ENCODE measurements around the gene TMEM185A. TPM values are rescaled to one million over a fixed set of nuclear protein-coding genes. Genes with fewer than 3 reads are reported as not detected.
A peak's percentile ranks its signal among the peaks of the same experiment; 100 is the strongest.
"Not testable (repeated sequence)": the region's sequence is repeated elsewhere in the genome, so short reads cannot be mapped to it uniquely, and the experiment has no call there.

Gene TMEM185A
- total RNA-seq, 1 donor from 2014 or later, result 32.5 TPM

DNA sequence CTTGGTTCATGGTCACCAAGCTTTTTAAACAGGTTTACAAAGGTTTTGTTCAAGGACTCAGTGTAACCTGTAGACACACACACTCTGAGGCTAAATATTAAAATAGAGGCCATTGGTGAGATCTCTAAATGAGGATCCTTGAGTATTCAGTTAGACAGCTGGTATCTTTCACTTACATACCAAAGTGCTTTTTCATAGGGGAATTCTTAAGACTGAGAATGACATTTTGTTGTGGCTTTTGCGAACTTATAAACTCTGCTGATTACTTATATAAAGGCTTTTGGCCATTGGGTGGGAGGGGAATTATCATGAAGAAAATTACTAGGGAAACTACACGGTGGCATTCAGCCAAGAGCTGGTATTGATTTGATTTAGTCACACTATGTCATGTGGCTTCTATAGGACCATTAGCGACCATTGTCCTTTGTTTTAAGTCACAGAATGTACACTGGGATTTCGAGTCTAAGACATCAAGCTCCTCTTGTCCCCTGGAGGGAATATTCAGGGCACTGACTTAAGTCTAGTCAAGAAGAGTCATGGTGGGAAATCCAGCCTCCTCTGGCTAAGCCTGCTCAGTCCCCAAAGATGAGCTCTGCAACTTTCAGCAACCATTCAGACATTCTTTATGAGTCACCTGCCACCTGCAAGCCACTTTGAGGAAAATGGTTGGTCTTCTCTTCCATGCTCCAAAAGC, 80.2 kb downstream of the TMEM185A start:
- H3K4me1 Mint-ChIP-seq (ENCODE audit: low read depth, unreplicated experiment); H3K4me3 Mint-ChIP-seq (ENCODE audit: unreplicated experiment); H3K9me3 Mint-ChIP-seq (ENCODE audit: unreplicated experiment); DNase-seq (ENCODE audit: low read depth); H3K79me2 ChIP-seq (ENCODE audit: insufficient read depth, low read length); H3K9ac ChIP-seq (ENCODE audit: low read length); H3K36me3 Mint-ChIP-seq (ENCODE audit: low read depth, unreplicated experiment); H3K36me3 ChIP-seq (ENCODE audit: insufficient read depth, low read length); H3K27ac Mint-ChIP-seq (ENCODE audit: unreplicated experiment); H2AFZ ChIP-seq (ENCODE audit: low read depth, low read length); H3K27ac ChIP-seq (ENCODE audit: low read depth, low read length); H3K4me1 ChIP-seq (ENCODE audit: insufficient read depth, low read length); H3K9me3 ChIP-seq (ENCODE audit: insufficient read depth, low read depth, low read length); H3K27me3 ChIP-seq (ENCODE audit: insufficient read depth, low read length); H3K4me2 ChIP-seq (ENCODE audit: low read length); H3K4me3 ChIP-seq (ENCODE audit: insufficient read depth, low read depth, low read length); H3K27me3 Mint-ChIP-seq (ENCODE audit: low read depth, unreplicated experiment); H4K20me1 ChIP-seq (ENCODE audit: insufficient read depth, low read length): not testable (repeated sequence)
- FAIRE-seq, result peak; percentile 99

DNA sequence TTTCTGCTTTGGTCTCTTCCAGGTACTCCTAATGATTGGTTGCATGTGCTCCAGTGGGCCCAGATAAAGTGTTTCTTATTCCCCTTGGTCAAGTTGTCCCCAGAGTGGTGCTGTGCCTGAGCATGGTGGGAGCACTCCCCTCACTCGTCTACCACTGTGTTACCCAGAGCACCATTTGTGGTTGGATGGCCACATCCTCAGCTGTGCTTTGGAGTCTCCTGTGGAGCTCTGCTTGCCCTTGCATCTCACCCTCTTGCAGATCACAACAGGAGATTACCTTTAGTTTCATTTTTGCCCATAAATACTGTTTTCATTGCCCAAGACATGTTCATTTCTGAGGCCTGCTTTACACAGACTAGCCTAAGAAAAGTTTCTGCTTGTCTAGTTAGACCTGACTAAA, 81.1 kb downstream of the TMEM185A start:
- not testable (repeated sequence) for H3K4me2 ChIP-seq (ENCODE audit: low read length); H3K9me3 Mint-ChIP-seq (ENCODE audit: unreplicated experiment); DNase-seq (ENCODE audit: low read depth); H3K9me3 ChIP-seq (ENCODE audit: insufficient read depth, low read depth, low read length); H3K27me3 Mint-ChIP-seq (ENCODE audit: low read depth, unreplicated experiment); H3K9ac ChIP-seq (ENCODE audit: low read length); H3K27me3 ChIP-seq (ENCODE audit: insufficient read depth, low read length); H4K20me1 ChIP-seq (ENCODE audit: insufficient read depth, low read length); H3K27ac ChIP-seq (ENCODE audit: low read depth, low read length); H3K4me1 ChIP-seq (ENCODE audit: insufficient read depth, low read length); H3K79me2 ChIP-seq (ENCODE audit: insufficient read depth, low read length); H3K36me3 Mint-ChIP-seq (ENCODE audit: low read depth, unreplicated experiment); H3K36me3 ChIP-seq (ENCODE audit: insufficient read depth, low read length); H3K4me1 Mint-ChIP-seq (ENCODE audit: low read depth, unreplicated experiment); FAIRE-seq; H3K4me3 ChIP-seq (ENCODE audit: insufficient read depth, low read depth, low read length); H3K27ac Mint-ChIP-seq (ENCODE audit: unreplicated experiment); H2AFZ ChIP-seq (ENCODE audit: low read depth, low read length); H3K4me3 Mint-ChIP-seq (ENCODE audit: unreplicated experiment)

DNA sequence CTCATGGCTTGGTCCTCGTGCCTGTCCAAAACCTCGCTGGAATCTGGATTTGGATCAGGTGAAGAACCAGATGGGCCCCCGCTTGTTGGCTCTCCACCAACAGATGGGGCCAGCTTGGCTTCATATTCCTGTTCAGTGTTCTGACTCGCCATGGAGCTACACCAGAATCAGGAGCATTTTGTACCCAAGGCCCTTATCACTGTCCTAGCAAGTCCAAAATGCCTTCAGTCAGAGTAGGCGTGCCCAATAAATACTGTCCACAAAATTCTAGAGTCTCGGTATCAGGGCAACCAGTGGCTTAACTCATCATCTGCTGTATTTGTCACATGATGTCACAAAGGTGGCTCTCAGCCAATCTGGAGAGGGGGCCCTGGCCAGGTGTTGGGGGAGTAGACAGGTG, 81.9 kb downstream of the TMEM185A start, which contains the start of gene HSFX3:
HSFX3 (minus strand) TSS at position 224 of the 400 bp plus-strand sequence; CDS start at position 152, 72 bp downstream.
- DNase-seq (ENCODE audit: low read depth); H3K79me2 ChIP-seq (ENCODE audit: insufficient read depth, low read length); H3K27ac ChIP-seq (ENCODE audit: low read depth, low read length); H3K4me1 Mint-ChIP-seq (ENCODE audit: low read depth, unreplicated experiment); H4K20me1 ChIP-seq (ENCODE audit: insufficient read depth, low read length); H2AFZ ChIP-seq (ENCODE audit: low read depth, low read length); H3K27me3 ChIP-seq (ENCODE audit: insufficient read depth, low read length); H3K27me3 Mint-ChIP-seq (ENCODE audit: low read depth, unreplicated experiment); H3K9ac ChIP-seq (ENCODE audit: low read length); H3K27ac Mint-ChIP-seq (ENCODE audit: unreplicated experiment); H3K4me3 ChIP-seq (ENCODE audit: insufficient read depth, low read depth, low read length); H3K4me3 Mint-ChIP-seq (ENCODE audit: unreplicated experiment); FAIRE-seq; H3K36me3 Mint-ChIP-seq (ENCODE audit: low read depth, unreplicated experiment); H3K4me1 ChIP-seq (ENCODE audit: insufficient read depth, low read length); H3K9me3 Mint-ChIP-seq (ENCODE audit: unreplicated experiment); H3K4me2 ChIP-seq (ENCODE audit: low read length); H3K36me3 ChIP-seq (ENCODE audit: insufficient read depth, low read length); H3K9me3 ChIP-seq (ENCODE audit: insufficient read depth, low read depth, low read length): not testable (repeated sequence)

DNA sequence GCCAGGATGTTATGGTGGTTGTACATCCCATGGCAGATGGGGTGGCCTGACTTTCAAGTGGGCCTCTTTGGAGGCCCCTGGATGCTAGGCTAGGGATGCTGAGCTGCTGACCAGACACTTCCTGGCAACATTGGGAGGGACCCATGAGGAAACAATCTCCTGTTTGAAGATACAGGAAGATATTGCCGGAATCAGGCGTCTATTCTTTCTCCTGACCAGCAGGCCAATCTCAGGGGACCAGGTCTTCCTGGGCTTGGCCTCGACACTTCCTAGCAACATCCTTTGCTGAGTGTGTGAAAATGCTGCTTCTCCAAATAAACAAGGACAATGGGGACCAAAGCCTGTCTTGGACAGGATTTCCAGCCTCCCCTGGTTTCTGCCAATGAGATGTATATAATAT, 83.8 kb downstream of the TMEM185A start:
- not testable (repeated sequence) for H2AFZ ChIP-seq (ENCODE audit: low read depth, low read length); H3K4me3 Mint-ChIP-seq (ENCODE audit: unreplicated experiment); H3K27me3 ChIP-seq (ENCODE audit: insufficient read depth, low read length); H3K9ac ChIP-seq (ENCODE audit: low read length); H3K9me3 ChIP-seq (ENCODE audit: insufficient read depth, low read depth, low read length); H3K36me3 Mint-ChIP-seq (ENCODE audit: low read depth, unreplicated experiment); H3K4me1 ChIP-seq (ENCODE audit: insufficient read depth, low read length); H3K36me3 ChIP-seq (ENCODE audit: insufficient read depth, low read length); H3K4me3 ChIP-seq (ENCODE audit: insufficient read depth, low read depth, low read length); DNase-seq (ENCODE audit: low read depth); H3K27me3 Mint-ChIP-seq (ENCODE audit: low read depth, unreplicated experiment); H3K27ac ChIP-seq (ENCODE audit: low read depth, low read length); H3K79me2 ChIP-seq (ENCODE audit: insufficient read depth, low read length); H3K4me1 Mint-ChIP-seq (ENCODE audit: low read depth, unreplicated experiment); H3K27ac Mint-ChIP-seq (ENCODE audit: unreplicated experiment); H3K4me2 ChIP-seq (ENCODE audit: low read length); FAIRE-seq; H3K9me3 Mint-ChIP-seq (ENCODE audit: unreplicated experiment); H4K20me1 ChIP-seq (ENCODE audit: insufficient read depth, low read length)

DNA sequence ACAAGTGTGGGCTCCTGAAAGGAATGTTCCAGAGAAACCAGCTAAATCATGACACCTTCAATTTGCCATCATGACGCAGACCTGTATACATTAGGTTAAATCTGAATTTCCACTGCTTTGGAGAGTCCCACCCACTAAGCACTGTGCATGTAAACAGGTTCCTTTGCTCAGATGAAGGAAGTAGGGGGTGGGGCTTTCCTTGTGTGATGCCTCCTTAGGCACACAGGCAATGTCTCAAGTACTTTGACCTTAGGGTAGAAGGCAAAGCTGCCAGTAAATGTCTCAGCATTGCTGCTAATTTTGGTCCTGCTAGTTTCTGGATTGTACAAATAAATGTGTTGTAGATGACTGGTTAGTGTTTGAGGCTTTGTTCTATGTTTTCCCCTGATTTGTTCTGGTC, 84.6 kb downstream of the TMEM185A start:
- not testable (repeated sequence) for H3K4me2 ChIP-seq (ENCODE audit: low read length); H3K36me3 ChIP-seq (ENCODE audit: insufficient read depth, low read length); H3K27me3 ChIP-seq (ENCODE audit: insufficient read depth, low read length); H3K79me2 ChIP-seq (ENCODE audit: insufficient read depth, low read length); H3K4me3 Mint-ChIP-seq (ENCODE audit: unreplicated experiment); H4K20me1 ChIP-seq (ENCODE audit: insufficient read depth, low read length); H3K27ac Mint-ChIP-seq (ENCODE audit: unreplicated experiment); H3K36me3 Mint-ChIP-seq (ENCODE audit: low read depth, unreplicated experiment); H3K9me3 Mint-ChIP-seq (ENCODE audit: unreplicated experiment); H3K27ac ChIP-seq (ENCODE audit: low read depth, low read length); H3K27me3 Mint-ChIP-seq (ENCODE audit: low read depth, unreplicated experiment); H3K4me1 Mint-ChIP-seq (ENCODE audit: low read depth, unreplicated experiment); H3K9ac ChIP-seq (ENCODE audit: low read length); H2AFZ ChIP-seq (ENCODE audit: low read depth, low read length); H3K9me3 ChIP-seq (ENCODE audit: insufficient read depth, low read depth, low read length); DNase-seq (ENCODE audit: low read depth); H3K4me1 ChIP-seq (ENCODE audit: insufficient read depth, low read length); H3K4me3 ChIP-seq (ENCODE audit: insufficient read depth, low read depth, low read length)
- FAIRE-seq, result peak; percentile 41
